NCI-H82 treated with DMSO at 0.1 percent for 48 hours (cell line): Measurements from ENCODE around the gene CLEC2D.
"Not testable (repeated sequence)": the region's sequence is repeated elsewhere in the genome, so short reads cannot be mapped to it uniquely, and the experiment has no call there.

ENCODE experiments used
- DNase-seq: peaks from one replicate; lab custom pipeline; 2025; ENCODE audit not compliant: unreplicated experiment; lab: John Stamatoyannopoulos, UW

CLEC2D gene

DNA sequence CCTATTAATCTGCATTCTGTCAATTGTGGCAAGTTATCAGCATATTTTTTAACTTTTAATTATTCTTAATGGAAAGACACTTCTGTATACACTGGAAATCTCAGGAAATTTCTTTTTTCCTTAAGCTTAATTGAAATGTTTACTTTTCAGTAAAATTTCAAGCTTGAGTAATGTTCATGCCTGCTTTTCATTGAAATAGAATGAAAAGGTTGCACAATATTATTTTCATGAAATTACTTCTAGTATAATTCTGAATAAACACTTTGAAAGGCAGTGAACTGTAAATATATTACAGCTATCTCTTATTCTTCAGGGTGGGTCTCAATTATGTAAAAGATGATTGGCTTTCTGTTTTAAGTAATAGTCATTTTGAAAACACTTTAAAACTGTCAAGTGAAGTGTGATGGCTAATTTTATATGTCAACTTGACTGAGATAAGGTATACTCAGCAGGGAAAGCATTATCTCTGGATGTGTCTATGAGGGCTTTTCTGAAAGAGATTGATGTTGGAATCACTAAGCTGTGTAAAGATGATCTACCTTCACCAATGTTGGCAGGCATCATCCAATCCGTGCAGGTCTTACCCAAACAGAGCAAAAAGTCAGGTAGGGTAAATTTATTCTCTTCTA is 29.9 kb downstream of the CLEC2D start:
- DNase-seq, result no peak

DNA sequence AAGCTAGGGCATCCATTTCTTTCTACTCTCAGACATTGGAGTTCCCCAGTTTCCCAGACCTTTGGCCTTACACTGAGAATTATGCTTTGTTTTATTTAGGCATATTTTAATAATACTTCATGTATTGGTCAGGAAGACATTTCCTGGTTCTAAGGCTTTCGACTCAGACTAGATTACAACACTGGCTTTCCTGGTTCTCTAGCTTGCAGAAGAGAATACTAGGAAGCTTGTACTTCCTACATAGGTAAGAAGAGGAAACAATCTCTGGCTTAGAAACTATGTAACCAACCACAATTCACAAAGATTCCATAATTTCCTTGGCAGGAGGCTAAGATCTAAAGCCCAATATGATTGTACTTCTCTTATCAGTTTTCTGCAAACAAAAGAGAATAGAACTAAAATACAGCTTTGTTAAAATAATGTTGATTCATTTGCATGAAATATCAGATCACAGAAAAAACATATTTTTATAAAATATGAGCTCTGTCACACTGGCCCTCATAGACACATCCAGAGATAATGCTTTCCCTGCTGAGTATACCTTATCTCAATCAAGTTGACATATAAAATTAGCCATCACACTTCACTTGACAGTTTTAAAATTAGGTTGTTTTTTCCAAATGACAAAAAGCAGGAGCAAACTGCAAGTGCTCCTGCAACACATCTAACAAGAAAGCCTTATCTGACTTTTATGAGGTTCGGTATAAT is 30.5 kb downstream of the CLEC2D start:
- DNase-seq, result no peak

DNA sequence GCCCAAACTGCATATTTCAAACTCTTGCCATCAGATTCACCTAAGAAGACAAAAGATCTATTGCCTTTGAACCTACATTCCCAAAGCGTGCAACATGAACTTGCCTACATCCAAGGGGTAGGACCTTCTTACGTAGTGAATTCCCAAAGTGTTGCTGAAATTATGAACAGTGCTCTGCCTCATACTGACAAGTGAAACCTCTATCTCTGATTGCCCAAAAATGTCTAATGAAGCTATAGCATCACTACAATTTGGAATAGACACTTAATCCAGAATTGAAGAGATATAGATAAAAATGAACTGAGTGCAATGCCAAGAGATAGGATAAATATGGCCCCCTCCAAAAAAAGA is 31.1 kb downstream of the CLEC2D start:
- no peak for DNase-seq

DNA sequence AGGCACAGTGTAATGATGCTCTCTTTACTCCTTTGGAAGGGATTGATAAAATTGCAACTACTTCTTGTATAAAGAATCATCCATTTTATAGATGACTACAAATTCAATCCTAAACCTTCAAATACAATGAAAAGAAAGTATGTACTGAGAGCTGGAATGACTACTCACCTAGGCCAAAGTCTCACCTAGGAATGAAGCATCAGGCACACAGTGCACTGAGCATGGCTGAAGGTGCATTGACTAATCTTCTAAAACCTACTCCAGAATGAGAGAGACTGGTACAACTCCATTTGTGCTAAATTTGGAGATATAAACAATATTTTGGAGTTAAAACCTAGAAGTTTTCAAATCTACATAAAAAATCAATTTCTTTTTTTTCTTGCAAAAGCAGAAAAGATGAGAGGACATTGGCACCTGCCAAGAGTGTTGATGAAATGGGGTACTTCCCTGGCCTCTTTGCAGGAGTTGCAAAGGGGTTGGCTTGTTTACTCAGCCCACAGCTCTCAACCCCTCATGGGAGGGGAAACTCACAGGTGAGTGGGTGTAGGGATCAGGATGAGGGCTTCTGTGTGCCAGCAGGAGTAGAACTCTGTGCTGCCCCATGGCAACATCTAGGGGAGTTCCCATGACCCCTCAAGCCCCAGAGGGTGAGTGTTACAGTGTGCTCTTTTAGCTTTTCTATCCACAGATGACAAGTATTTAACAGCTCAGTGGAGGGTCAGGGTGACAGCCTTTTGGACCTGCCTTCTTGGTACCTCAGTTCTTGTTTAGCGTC is 32.1 kb downstream of the CLEC2D start:
- no peak for DNase-seq

DNA sequence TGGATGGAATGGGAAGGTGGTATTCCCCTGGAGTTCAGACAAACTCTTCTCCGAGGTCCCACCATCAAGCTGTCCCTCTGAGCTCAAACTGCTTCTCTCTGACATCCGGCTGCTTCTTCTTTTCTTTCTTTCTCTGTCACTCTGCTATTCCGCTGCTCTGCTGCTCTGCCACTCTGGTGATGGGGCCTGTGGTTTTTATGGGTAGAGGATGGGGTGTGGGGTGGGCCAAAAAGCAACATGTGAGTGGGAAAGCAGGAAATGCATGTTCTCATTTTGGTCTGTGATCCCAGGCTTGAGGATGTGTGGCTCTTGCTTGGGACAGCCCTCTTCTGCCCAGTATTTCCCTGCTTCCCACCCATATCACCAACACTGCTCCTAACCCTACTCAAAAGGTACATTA is 32.7 kb downstream of the CLEC2D start:
- DNase-seq, result no peak

DNA sequence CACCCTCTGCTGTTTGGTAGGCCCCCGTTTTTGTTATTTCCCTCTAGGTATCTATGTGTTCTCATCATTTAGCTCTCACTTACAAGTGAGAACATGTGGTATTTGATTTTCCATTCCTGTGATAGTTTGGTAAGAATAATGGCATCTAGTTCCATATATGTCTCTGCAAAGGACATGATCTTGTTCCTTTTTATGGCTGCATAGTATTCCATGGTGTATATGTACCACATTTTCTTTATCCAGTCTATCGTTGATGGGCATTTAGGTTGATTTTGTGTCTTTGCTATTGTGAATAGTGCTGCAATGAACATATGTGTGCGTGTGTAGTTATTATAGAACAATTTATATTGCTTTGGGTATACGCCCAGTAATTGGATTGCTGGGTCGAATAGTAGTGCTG is 35.0 kb downstream of the CLEC2D start:
- not testable (repeated sequence) for DNase-seq

DNA sequence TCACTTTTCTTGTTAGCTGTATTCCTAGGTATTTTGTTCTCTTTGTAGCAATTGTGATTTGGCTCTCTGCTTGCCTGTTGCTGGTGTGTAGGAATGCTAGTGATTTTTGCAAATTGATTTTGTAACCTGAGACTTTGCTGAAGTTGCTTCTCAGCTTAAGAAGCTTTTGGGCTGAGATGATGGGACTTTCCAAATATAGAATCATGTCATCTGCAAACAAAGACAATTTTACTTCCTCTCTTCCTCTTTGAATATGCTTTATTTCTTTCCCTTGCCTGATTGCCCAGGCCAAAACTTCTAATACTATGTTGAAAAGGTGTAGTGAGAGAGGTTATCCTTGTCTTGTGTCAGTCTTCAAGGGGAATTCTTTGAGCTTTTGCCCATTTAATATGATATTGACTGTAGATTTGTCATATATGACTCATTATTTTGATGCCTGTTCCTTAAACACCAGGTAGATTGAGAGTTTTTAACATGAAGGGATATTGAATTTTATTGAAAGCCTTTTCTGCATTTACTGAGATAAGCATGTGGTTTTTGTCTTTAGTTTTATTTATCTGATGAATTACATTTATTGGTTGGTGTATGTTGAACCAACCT is 36.7 kb downstream of the CLEC2D start:
- no peak for DNase-seq

DNA sequence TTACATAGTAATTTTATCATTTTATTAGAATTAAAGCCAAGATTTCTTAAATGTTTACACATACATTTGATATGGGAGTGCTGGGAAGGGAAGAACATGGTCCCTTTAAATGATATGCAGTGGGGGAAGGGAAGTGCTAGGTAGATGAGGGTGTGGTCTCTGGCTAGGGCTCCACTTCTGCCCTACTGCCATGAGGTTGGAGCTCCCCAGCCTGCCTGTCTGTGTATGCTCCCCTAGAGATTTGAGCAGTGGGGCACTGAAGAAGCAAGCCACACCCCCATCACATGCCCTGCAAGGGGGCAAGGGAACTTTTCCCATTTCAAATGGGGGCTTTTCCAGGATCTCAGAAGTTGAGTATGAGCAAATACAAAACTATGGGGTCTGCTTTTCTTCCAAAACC is 37.8 kb downstream of the CLEC2D start:
- DNase-seq, result no peak

DNA sequence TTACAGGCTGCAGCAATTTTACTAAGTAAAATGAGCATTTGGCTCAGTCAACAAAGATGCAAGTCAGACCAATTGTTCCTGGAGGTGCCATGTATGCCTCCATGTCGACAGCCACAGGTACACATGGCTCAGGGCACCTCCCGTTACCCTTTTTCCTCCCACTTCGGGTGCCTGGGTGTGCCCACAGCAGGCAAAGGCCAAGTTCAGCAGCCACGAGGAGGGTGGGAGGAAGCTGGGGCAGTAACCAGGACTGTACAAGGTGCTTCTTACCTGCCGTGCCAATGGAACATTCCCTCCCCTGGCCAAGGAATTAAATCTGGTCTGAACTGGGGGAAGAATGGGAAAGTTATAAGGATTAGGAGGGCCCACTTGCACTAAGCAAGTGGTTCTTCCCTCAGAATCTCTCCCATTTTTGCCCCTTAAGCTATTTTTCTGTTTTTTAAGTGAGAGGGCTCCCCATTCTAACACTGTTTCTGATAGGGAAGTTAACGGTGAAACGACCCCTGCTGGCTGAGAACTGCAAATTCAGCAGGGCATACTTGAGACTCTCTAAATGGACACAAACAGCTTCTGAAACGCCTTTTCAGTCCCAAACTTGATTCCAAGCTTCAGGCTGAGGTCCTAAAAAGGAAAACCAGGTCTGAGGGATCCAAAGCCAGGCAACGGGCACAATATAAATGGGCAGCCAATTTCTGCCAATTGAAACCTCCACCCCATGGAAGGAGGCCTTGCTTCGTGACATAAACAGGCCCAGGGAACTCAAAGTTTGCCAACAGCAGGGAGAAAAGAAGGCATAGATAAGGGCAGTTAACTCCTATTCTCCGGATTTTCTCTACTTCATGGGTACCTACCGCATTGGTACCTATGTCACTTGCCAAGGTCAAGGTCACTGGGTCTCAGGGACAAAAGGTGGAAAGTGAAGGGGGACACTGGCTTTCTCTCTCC is 38.6 kb downstream of the CLEC2D start:
- DNase-seq, result peak; percentile 24

DNA sequence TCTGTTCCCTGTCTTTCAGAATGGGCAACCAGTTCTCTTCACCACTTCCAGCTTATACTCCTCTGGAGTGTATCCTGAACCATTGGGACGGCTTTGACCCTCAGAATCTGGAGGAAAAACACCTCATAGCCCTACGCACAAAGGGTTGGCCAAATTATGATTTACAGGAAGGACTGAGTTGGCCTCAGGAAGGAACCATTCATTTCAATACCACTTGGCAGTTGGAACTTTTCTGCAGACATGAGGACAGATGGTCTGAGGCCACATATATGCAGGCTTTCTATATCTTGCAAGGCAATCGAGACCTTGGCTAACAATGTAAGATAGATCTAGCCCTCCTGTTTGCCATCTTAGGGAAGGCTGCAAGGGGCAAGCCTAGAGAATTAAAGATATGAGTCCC is 39.3 kb downstream of the CLEC2D start:
- DNase-seq, result no peak

DNA sequence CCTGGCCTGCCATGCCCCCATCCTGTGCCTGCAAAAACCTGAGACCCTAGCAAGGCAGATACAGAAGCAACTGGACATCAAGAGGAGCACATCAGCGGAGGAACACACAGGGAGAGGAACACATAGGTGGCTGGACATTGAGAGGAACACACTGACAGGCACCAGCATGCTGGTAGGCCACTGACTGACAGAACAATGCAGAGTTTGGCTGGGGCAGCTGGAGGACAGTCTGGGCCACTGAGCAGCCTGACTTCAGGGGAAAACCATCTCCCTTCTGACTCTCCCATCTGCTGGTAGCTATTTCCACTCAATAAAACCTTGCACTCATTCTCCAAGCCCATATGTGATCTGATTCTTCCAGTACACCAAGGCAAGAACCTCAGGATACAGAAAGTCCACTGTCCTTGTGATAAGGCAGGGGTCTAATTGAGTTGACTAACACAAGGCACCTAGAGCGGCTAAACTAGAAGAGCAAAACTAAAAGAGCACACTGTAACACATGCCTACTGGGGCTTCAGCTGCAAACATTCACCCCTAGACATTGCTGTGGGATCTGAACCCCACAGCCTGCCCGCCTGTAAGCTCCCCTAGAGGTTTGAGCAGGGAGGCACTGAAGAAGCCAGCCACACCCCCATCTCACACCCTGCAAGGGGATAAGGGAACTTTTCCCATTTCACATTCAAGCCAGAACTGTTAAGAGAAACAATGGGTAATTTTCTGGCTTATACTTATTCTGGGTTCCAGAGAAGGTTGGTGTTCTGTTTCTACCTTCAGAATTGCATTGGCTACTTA is 41.3 kb downstream of the CLEC2D start:
- no peak for DNase-seq

DNA sequence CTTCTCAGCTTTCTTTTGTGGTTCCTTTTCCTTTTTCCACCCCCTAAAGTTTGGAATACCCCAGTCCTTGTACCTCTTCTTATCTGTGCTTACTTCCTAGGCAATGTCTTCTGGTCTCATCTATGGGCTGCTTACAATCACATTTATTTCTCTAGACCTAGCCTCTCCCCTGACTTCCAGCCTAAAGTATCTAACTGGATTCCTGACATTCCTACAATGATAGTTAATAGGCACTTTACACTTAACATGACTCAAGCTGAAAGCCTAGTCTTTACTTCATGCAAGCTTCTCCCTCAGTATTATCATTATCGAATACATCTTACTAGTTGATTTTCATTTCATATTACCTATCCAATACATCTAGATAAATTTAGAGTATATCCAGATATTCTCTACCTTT is 42.2 kb downstream of the CLEC2D start:
- DNase-seq, result no peak

DNA sequence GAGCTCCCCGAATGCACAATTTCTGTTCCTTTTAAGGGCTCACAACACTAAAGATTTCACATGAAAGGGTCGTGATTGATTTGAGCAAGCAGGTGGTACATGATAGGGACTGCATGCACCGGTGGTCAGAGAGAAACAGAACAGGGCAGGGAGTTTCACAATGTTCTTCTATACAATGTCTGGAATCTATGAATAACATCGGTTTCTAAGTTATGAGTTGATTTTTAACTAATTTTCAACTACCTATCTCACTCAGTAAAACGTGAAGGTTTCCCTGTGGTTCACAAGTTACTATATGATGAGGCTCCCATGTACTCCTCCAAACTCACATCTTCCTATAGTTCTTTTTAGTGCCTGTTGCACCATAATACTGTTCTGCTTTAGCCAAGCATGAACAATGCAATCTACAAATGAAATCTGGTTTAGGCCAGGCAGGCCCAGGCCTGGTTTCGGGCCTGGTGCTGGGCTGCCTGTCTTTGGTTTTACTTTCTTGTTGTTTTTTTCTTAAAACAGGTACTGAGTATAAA is 43.6 kb downstream of the CLEC2D start:
- DNase-seq, result not testable (repeated sequence)

DNA sequence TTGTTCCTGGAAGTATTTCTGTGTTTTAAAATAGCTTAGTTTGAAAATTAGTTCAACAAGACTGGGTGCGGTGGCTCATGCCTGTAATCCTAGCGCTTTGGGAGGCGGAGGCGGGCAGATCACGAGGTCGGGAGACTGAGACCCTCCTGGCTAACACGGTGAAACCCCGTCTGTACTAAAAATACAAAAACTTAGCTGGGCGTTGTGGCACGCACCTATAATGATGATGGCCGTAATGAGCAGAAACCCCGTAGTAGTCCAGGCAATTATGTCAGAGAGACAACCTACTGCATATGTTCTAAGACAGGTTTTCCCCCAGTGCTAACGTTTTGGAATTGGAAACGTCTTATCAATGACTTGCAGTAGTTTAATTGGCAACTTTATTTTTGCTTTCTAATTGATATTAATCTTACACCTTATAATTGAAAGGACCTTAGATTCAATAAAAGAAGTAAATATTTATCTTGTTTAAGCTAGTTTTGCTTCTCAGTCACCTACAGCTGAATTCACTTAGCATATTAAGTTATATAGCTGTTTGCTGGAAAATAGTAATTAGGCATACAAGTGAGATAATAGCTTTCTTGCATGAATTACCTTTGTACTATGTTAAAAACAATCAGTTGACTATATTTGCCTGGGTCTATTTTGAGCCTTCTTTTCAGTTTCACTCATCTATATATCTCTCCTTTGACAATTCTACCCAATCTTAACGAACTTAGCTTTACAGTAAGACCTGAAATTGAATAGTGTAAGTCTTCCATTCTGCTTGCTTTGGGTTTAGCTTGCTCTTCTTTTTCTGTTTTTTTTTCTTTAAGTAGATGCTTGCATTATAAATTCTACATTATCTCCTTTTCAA is 47.8 kb downstream of the CLEC2D start:
- no peak for DNase-seq

DNA sequence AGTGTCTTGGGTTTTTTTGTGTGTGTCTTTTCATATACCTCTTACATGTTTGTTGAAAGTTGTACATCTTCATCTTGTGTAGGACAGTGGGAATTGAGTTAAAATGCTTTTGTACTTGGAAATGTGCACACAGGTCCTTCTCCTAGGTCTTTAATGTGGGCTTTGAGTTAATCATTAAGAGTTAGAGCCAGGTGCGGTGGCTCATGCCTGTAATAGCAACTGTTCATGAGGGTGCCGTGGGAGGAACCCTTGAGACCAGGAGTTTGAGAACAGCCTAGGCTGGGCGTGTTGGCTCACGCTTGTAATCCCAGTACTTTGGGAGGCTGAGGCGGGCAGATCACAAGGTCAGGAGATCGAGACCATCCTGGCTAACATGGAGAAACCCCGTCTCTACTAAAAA is 49.5 kb downstream of the CLEC2D start:
- no peak for DNase-seq

DNA sequence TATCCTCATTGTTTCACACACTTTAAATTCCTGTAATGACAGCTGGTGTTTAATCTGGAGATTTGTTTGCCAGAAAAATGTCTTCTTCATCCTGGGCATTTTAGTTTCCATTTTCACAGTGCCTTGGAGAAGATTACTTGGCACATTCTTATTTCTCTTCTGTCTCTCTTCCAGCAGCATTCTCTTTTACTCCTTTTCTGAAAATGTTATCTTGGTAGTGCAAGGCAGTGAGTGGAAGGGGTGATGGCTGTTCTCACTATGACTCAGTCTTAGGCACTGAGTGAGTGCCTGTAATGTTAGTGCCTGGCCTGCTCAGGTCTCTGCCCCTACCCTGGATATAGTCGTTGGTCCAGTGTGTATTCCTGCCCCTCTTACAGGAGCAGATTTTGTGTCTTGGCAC is 50.3 kb downstream of the CLEC2D start:
- no peak for DNase-seq

DNA sequence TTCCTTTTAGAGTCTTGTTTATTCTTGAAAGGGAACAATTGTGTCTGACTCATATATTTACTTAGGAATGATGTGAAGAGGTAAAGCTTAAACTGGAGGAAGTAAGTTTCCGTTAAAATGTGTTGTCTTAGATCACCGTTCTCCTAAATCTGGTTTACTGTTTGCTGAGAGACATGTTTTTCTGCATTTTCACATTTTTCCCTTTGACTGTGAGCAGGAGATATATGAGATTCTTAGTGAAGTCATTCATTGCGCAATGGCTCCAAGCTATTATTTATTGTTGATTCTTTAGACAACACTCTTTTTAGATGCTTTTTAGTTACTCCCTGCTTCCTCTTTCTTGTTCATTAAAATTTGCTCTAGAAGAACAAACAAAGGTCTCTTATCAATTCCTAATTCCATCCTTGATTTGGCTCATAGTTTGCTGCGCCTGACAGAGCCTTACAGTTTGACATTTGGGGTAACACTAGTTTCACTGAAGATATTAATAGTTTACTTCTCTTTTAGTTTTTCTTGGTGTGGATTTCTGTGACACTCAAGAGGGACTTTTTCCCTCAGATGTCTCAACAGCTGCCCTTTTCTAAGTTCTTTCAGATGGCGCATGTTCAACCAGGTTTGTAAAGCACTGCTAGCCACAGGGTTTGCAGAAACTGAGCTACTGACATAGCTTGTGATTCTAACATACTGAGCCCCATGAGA is 52.0 kb downstream of the CLEC2D start:
- DNase-seq, result no peak

DNA sequence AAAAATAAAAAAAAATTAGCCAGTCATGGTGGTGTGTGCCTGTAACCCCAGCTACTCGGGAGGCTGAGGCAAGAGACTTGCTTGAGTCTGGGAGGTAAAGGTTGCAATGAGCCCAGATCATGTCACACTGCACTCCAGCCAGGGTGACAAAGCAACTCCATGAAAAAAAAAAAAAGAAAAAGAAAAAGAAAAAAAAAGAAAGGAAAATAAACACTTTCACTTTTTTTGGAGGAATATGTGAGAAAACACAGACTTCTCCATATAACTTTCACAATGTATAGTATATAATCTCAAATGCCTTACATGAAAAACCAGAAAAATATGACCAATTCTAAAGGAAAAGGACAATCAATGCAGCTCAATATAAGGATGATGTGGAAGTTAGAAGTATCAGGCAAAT is 54.5 kb downstream of the CLEC2D start:
- DNase-seq, result no peak
